SK-N-SH (cell line): ENCODE results near the gene ZDHHC8. TPM values are rescaled to one million over a fixed set of nuclear protein-coding genes. Genes with fewer than 3 reads are reported as not detected.

Experiments used
- CTCF ChIA-PET: fragments of 300-600, 350-600 bp; formaldehyde crosslinking; extraction: SDS; loops from one replicate; lab custom pipeline; 2021; lab: Yijun Ruan, JAX
- POLR2A ChIA-PET: fragments of 350-600 bp; sonication (Branson Sonifier 250); formaldehyde crosslinking; extraction: SDS; loops from one replicate; lab custom pipeline; 2020; ENCODE audit warnings: antibody characterized with exemption, inconsistent platforms; lab: Yijun Ruan, JAX
- DNase-seq: peaks from one replicate; pipeline ENCODE4 v3.0.0; 2012
- H2AFZ ChIP-seq: fragments of 200-600 bp; sonication (generic); 2 replicates; pipeline ENCODE4 v1.8.1; 2016; ENCODE audit warnings: antibody characterized with exemption, mild to moderate bottlenecking, low read depth
- H3F3A ChIP-seq: fragments of 200-600 bp; sonication (generic); replicated peaks from 2 replicates; pipeline ENCODE3; 2016; ENCODE audit warnings: antibody characterized with exemption, mild to moderate bottlenecking; ENCODE audit not compliant: insufficient read depth
- H3K27ac ChIP-seq, 2 experiments: fragments of 200-500 bp in 1 of 2; fragments of 200-600 bp in 1 of 2; sonication (Bioruptor generic) in 1 of 2; sonication (generic), shearing (Covaris generic) in 1 of 2; 2 replicates each; pipeline versions ENCODE4 v1.5.1 to v1.6.1; 2014 to 2016; ENCODE audit warnings: low read depth in 2 of 2, inconsistent platforms in 1 of 2, low read length in 1 of 2, mild to moderate bottlenecking in 1 of 2, mixed read lengths in 1 of 2
- H3K27me3 ChIP-seq: fragments of 200-600 bp; sonication (generic), shearing (Covaris generic); 2 replicates; pipeline ENCODE4 v1.6.1; 2016; ENCODE audit warnings: mixed run types; ENCODE audit not compliant: insufficient read depth
- H3K36me3 ChIP-seq, 2 experiments: fragments of 200-500 bp in 1 of 2; fragments of 200-600 bp in 1 of 2; sonication (Bioruptor generic) in 1 of 2; sonication (generic) in 1 of 2; replicated peaks in 1 of 2; 2 replicates each; pipeline versions ENCODE3 to v1.5.1; 2014 to 2016; ENCODE audit warnings: low read length in 1 of 2, mild to moderate bottlenecking in 1 of 2; ENCODE audit not compliant: insufficient read depth in 2 of 2, control insufficient read depth in 1 of 2
- H3K4me1 ChIP-seq, 2 experiments: fragments of 200-500 bp in 1 of 2; fragments of 200-600 bp in 1 of 2; sonication (Bioruptor generic) in 1 of 2; sonication (generic), shearing (Covaris generic) in 1 of 2; 2 replicates each; pipeline versions ENCODE4 v1.5.1 to v1.6.1; 2014 to 2016; ENCODE audit warnings: low read depth in 1 of 2, low read length in 1 of 2, mixed run types in 1 of 2; ENCODE audit not compliant: insufficient read depth in 2 of 2, control insufficient read depth in 1 of 2
- H3K4me2 ChIP-seq: fragments of 200-600 bp; sonication (generic), shearing (Covaris generic); 2 replicates; pipeline ENCODE4 v1.6.1; 2017; ENCODE audit warnings: mixed run types
- H3K4me3 ChIP-seq, 2 experiments: fragments of 200-500 bp in 1 of 2; fragments of 200-600 bp in 1 of 2; sonication (Bioruptor generic) in 1 of 2; sonication (generic), shearing (Covaris generic) in 1 of 2; 2 replicates each; pipeline versions ENCODE4 v1.5.1 to v1.8.1; 2014 to 2016; ENCODE audit warnings: low read depth in 2 of 2, inconsistent platforms in 1 of 2, low read length in 1 of 2, mild to moderate bottlenecking in 1 of 2, mixed read lengths in 1 of 2, moderate library complexity in 1 of 2
- H3K79me2 ChIP-seq: fragments of 200-600 bp; sonication (generic); 2 replicates; pipeline ENCODE4 v1.8.1; 2017; ENCODE audit warnings: mild to moderate bottlenecking; ENCODE audit not compliant: insufficient read depth
- H3K9ac ChIP-seq: fragments of 200-600 bp; sonication (generic); 2 replicates; pipeline ENCODE4 v1.6.1; 2017; ENCODE audit warnings: mixed run types
- H3K9me2 ChIP-seq: fragments of 200-600 bp; sonication (generic); 2 replicates; pipeline ENCODE4 v1.6.1; 2017; ENCODE audit warnings: mixed run types
- H3K9me3 ChIP-seq: fragments of 200-600 bp; sonication (generic); 2 replicates; pipeline ENCODE4 v1.6.1; 2017; ENCODE audit warnings: mixed run types, mild to moderate bottlenecking, moderate library complexity
- H4K20me1 ChIP-seq: fragments of 200-600 bp; sonication (generic); 2 replicates; pipeline ENCODE4 v1.6.1; 2017; ENCODE audit warnings: mild to moderate bottlenecking, mixed run types; ENCODE audit not compliant: insufficient read depth
- CHD2 ChIP-seq: fragments of 150-350 bp; IDR thresholded peaks from 2 replicates; pipeline ENCODE4 v1.6.1; 2018; ENCODE audit warnings: low read length; ENCODE audit not compliant: partially characterized antibody
- CTCF ChIP-seq: fragments of 200-600 bp; sonication (generic); IDR thresholded peaks from 2 replicates; pipeline ENCODE4 v1.6.1; 2017; ENCODE audit warnings: antibody characterized with exemption, mild to moderate bottlenecking, moderate library complexity
- ELF1 ChIP-seq: IDR thresholded peaks from 2 replicates; pipeline ENCODE4 v1.4.0; 2012
- MEF2A ChIP-seq: IDR thresholded peaks from 2 replicates; pipeline ENCODE4 v1.4.0; 2012; ENCODE audit warnings: low read depth, borderline replicate concordance
- MXI1 ChIP-seq: IDR thresholded peaks from 2 replicates; pipeline ENCODE4 v1.6.1; 2012; ENCODE audit warnings: mild to moderate bottlenecking, low read depth, low read length, improper control_type of control experiment
- NFIC ChIP-seq: IDR thresholded peaks from 2 replicates; pipeline ENCODE4 v1.4.0; 2012; ENCODE audit warnings: borderline replicate concordance
- NRF1 ChIP-seq: IDR thresholded peaks from 2 replicates; pipeline ENCODE4 v1.6.1; 2012; ENCODE audit warnings: low read depth, mild to moderate bottlenecking, low read length
- POLR2AphosphoS5 ChIP-seq: IDR thresholded peaks from 2 replicates; pipeline ENCODE4 v1.6.1; 2012; ENCODE audit warnings: low read depth, low read length
- RXRA ChIP-seq: IDR thresholded peaks from 2 replicates; pipeline ENCODE4 v1.4.0; 2012; ENCODE audit warnings: low read depth, mild to moderate bottlenecking, borderline replicate concordance
- SMC3 ChIP-seq: IDR thresholded peaks from 2 replicates; pipeline ENCODE4 v1.6.1; 2012; ENCODE audit warnings: low read depth, low read length, improper control_type of control experiment
- WGBS: methylation state at CpG from one replicate; pipeline ENCODE4 v1.1.6; 2017; ENCODE audit warnings: low lambda C conversion rate; 5-methylcytosine and 5-hydroxymethylcytosine counted together
- polyA plus RNA-seq, 3 experiments: library from polyadenylated mRNA; depleted of rRNA; stranded (reverse); fragments of >200 nt; gene quantifications; 2 replicates each; pipeline ENCODE4 v1.2.3, GENCODE V29; 2012

ZDHHC8 gene
- polyA plus RNA-seq, 1 of the 3 experiments (the other 2 are of a cell fraction), result 65.3 TPM

- no peaks in the 10 kb centered on the region for H3K79me2 ChIP-seq
- no peaks in the 10 kb centered on the region for H3K36me3 ChIP-seq
- 61% methylated on average over 6 of the region's 18 CpGs for WGBS
- TF ChIP-seq NRF1 (no peak), RXRA (no peak), NFIC (no peak), MXI1 (no peak), SMC3 (no peak), POLR2AphosphoS5 (no peak), CTCF (no peak), ELF1 (no peak), MEF2A (no peak)
- H4K20me1 ChIP-seq, result no peaks in the 10 kb centered on the region
- DNase-seq, result no peak
- no peak overlapping the region for H2AFZ ChIP-seq
- H3K9ac ChIP-seq, result no peak overlapping the region
- POLR2A ChIA-PET, result no interaction called here
- CTCF ChIA-PET, result no interaction called here
- no peaks in the 10 kb centered on the region for H3K27me3 ChIP-seq
- H3K4me3 ChIP-seq, result no peak overlapping the region
- H3K4me1 ChIP-seq, result no peaks in the 10 kb centered on the region
- H3K9me2 ChIP-seq, result no peaks in the 10 kb centered on the region
- no peaks in the 10 kb centered on the region for H3F3A ChIP-seq
- H3K27ac ChIP-seq, result no peak overlapping the region
- no peak overlapping the region for H3K4me2 ChIP-seq
- H3K9me3 ChIP-seq, result no peaks in the 10 kb centered on the region
These were observed 53.0 kb downstream of the ZDHHC8 start for GRCh38 chr22:20184501-20185165.

- no peaks in the 10 kb centered on the region for H3K4me1 ChIP-seq
- no peaks in the 10 kb centered on the region for H3K27me3 ChIP-seq
- ChIA-PET POLR2A (no interaction called here), CTCF (interaction anchor here (0.7 to 2.1 kb wide), 3 partner anchors 9 to 53 kb away, joined by 3 to 9 read pairs (median 4); no protein-coding TSS in a partner anchor)
- no peak overlapping the region for H3K4me2 ChIP-seq
- H3K36me3 ChIP-seq, result no peaks in the 10 kb centered on the region
- no peak overlapping the region for H3K9ac ChIP-seq
- H3K4me3 ChIP-seq, result no peak overlapping the region
- H3K27ac ChIP-seq, result no peak overlapping the region
- no peaks in the 10 kb centered on the region for H3F3A ChIP-seq
- no peak for TF ChIP-seq NFIC
- TF ChIP-seq CHD2, result no peak
- TF ChIP-seq POLR2AphosphoS5, result no peak
- no peaks in the 10 kb centered on the region for H3K9me2 ChIP-seq
- no peak for DNase-seq
- H3K9me3 ChIP-seq, result no peaks in the 10 kb centered on the region
- 47% methylated on average over 4 of the region's 6 CpGs for WGBS
- H2AFZ ChIP-seq, result no peak overlapping the region
- H3K79me2 ChIP-seq, result no peaks in the 10 kb centered on the region
- H4K20me1 ChIP-seq, result no peaks in the 10 kb centered on the region
These were observed 54.1 kb downstream of the ZDHHC8 start for GRCh38 chr22:20185750-20186149.
